ENCODE data around the gene CRYBA2. TPM values are rescaled to one million over a fixed set of nuclear protein-coding genes. Genes with fewer than 3 reads are reported as not detected.

CRYBA2 gene
- total RNA-seq, 1 donor: not detected

- peak overlapping the region; percentile 45 for H3K4me3 ChIP-seq (ENCODE audit: low read depth, low read length)
- DNase-seq (ENCODE audit: low read depth): peak; percentile 70
- TF ChIP-seq, protein P1, sequence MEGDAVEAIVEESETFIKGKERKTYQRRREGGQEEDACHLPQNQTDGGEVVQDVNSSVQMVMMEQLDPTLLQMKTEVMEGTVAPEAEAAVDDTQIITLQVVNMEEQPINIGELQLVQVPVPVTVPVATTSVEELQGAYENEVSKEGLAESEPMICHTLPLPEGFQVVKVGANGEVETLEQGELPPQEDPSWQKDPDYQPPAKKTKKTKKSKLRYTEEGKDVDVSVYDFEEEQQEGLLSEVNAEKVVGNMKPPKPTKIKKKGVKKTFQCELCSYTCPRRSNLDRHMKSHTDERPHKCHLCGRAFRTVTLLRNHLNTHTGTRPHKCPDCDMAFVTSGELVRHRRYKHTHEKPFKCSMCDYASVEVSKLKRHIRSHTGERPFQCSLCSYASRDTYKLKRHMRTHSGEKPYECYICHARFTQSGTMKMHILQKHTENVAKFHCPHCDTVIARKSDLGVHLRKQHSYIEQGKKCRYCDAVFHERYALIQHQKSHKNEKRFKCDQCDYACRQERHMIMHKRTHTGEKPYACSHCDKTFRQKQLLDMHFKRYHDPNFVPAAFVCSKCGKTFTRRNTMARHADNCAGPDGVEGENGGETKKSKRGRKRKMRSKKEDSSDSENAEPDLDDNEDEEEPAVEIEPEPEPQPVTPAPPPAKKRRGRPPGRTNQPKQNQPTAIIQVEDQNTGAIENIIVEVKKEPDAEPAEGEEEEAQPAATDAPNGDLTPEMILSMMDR (IDR thresholded peaks at IDR 0.05; ENCODE audit: insufficient read depth, low read length): no peak
These were observed 30.2 kb downstream of the CRYBA2 start for GRCh38 chr2:218962859-218963492.

- H3K4me3 ChIP-seq (ENCODE audit: low read depth, low read length): no peak overlapping the region
- DNase-seq (ENCODE audit: low read depth): no peak
- TF ChIP-seq, protein P1 (IDR thresholded peaks at IDR 0.05; ENCODE audit: insufficient read depth, low read length): no peak
These were observed 31.3 kb downstream of the CRYBA2 start for GRCh38 chr2:218961651-218962570.

DNA sequence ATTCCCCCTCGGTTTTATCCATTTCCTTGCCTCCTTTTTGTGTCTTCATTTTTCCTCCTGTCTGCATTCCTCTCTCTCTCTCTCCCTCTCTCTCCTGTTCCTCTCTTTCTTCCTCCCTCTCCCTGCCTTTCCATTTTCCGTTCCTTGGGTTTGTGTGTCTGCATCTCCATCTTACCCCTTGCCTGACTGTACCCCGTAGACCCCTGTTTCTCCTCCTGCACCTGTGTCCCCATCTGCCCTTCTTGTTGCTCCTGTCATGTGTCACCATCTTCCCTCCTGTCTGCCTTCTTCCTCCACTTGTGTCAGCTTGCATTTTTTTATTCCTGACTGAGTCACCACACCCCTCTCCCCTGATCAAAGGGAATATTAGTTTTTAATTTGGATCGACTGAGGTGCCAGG lies 32.0 kb downstream of the CRYBA2 start:
- H3K4me3 ChIP-seq (ENCODE audit: low read depth, low read length): no peak overlapping the region
- no peak for DNase-seq (ENCODE audit: low read depth)
- TF ChIP-seq, protein P1 (IDR thresholded peaks at IDR 0.05; ENCODE audit: insufficient read depth, low read length): no peak

DNA sequence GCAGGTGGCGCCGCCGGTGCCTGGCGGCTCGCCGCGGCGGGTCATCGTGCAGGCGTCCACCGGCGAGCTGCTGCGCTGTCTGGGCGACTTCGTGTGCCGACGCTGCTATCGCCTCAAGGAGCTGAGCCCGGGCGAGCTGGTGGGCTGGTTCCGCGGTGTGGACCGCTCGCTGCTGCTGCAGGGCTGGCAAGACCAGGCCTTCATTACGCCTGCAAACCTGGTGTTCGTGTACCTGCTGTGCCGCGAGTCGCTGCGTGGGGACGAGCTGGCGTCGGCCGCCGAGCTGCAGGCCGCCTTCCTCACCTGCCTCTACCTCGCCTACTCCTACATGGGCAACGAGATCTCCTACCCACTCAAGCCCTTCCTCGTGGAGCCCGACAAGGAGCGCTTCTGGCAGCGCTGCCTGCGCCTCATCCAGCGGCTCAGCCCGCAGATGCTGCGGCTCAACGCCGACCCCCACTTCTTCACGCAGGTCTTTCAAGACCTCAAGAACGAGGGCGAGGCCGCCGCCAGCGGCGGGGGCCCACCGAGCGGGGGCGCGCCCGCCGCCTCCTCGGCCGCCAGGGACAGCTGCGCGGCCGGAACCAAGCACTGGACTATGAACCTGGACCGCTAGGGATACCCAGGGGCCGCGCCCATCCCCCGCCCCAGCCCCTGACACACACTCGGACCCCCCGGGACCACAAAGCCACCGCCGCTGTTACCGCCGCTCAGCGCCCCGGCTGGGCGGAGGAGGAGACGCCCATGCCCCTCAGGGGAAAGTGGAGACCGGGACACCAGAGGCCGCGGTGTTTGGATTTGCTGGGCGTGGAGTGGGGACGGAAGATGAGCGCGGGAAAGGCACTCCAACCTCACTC lies 32.7 kb downstream of the CRYBA2 start:
- DNase-seq (ENCODE audit: low read depth): no peak
- TF ChIP-seq, protein P1 (IDR thresholded peaks at IDR 0.05; ENCODE audit: insufficient read depth, low read length): no peak
- H3K4me3 ChIP-seq (ENCODE audit: low read depth, low read length): no peak overlapping the region

GRCh38 chr2:218959761-218960308 lies 33.4 kb downstream of the CRYBA2 start:
- peak overlapping the region; percentile 48 for H3K4me3 ChIP-seq (ENCODE audit: low read depth, low read length)
- TF ChIP-seq, protein P1 (IDR thresholded peaks at IDR 0.05; ENCODE audit: insufficient read depth, low read length): no peak
- DNase-seq (ENCODE audit: low read depth): no peak

GRCh38 chr2:218959141-218959731 lies 34.0 kb downstream of the CRYBA2 start, which contains the start of gene CDK5R2:
Gene CDK5R2, plus strand, starts transcription at chr2:218959666. Its CDS starts 155 bp downstream, at chr2:218959821.
- DNase-seq (ENCODE audit: low read depth): peak; percentile 82
- TF ChIP-seq, protein P1 (IDR thresholded peaks at IDR 0.05; ENCODE audit: insufficient read depth, low read length): no peak
- peak within 1 kb of the TSS; percentile 55 for H3K4me3 ChIP-seq (ENCODE audit: low read depth, low read length)
